Measurements from ENCODE around the gene NDE1. TPM values are rescaled to one million over a fixed set of nuclear protein-coding genes. Genes with fewer than 3 reads are reported as not detected.

The NDE1 gene
- total RNA-seq, result 19.9 and 40.3 TPM in 2 replicates

GRCh38 chr16:15650019-15650697 lies at the start of gene NDE1:
TSS of gene NDE1 (plus strand) at chr16:15650245. CDS start at chr16:15664779, 14,534 bp downstream.

DNA sequence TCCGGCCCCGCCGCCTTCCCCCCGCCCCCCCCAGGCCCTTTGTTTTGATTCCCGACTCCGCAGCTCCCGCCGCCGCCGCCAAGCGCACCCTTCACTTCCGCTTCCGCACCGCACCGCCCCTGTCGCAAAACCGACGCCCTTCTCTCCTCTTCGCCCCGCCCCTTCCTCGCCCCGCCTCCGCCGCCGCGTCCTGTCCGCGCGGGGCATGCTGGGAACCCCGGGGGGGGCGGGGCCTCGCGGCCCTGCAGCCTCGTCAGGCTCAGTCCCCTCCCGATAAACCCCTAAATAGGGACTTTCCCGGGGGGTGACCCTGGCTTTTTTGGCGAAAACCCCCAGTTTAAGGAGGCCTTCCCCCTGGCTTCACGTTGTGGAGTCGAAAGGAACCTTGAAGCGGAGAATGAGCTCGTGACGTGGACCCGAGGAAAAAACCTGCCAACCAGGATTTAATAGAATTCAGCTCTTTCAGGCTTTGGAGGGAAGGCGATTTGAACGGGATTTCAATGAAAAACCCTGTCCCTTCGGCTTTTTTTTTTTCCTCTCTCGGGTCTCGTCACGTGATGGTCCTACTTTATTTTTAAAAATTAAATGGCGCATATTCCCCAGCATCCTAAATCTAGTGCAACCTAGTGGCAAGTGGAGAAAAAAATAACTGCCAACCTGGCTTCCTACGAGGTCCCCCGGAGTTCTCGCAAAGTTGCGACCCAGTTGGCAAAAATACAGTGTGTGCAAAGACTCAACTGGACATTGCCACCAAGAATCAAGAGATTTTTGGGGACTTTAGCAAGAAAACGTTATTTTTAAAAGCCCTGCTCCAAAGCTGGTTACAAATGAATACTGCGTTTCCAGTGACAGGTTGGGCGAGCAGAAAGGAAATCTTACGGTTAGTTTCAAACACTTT lies 6.7 kb upstream of the NDE1 start, which contains the start of gene MARF1:
TSS of gene MARF1 (minus strand) at position 107 of the 898 bp plus-strand sequence. CDS start 3,921 bp downstream, outside the sequence.

Other genes with a start within 250 kb of the NDE1 start
- 19.1 and 23.5 TPM in 2 replicates for gene BMERB1, start 215.7 kb upstream of the NDE1 start, total RNA-seq
- 12.2 and 17.9 TPM in 2 replicates for gene MARF1, start 7.1 kb upstream of the NDE1 start, total RNA-seq
- under 0.01 TPM in 2 replicates for gene MYH11, start 206.8 kb downstream of the NDE1 start, total RNA-seq
- gene CEP20, start 238.4 kb downstream of the NDE1 start, total RNA-seq, result 40.7 and 40.8 TPM in 2 replicates